ENCODE measurements around the gene CDK5RAP2. TPM values are rescaled to one million over a fixed set of nuclear protein-coding genes. Genes with fewer than 3 reads are reported as not detected.

CDK5RAP2 gene
- total RNA-seq, 1 experiment from 2014 or later: 56.4 TPM

GRCh38 chr9:120350596-120350995 lies 229.4 kb downstream of the CDK5RAP2 start:
- Histone ChIP-seq H2AK5ac (ENCODE audit: insufficient read length, low read length) (no peak overlapping the region), H4K5ac (ENCODE audit: insufficient read length, low read depth, low read length) (no peak overlapping the region), H4K8ac (replicated peaks; ENCODE audit: insufficient read length, low read depth, low read length) (no peak overlapping the region), H2BK15ac (ENCODE audit: low read depth, low read length) (no peak overlapping the region), H3K14ac (ENCODE audit: insufficient read depth, low read length) (no peak overlapping the region), H3K9me3 (ENCODE audit: control insufficient read depth, low read depth, low read length) (no peaks in the 10 kb centered on the region), H2BK5ac (ENCODE audit: insufficient read length, low read length) (no peak overlapping the region), H3K4ac (ENCODE audit: low read depth, low read length) (no peak overlapping the region), H3K79me1 (ENCODE audit: insufficient read depth, low read depth, low read length, poor library complexity, severe bottlenecking) (no peaks in the 10 kb centered on the region), H3K18ac (ENCODE audit: insufficient read length, low read depth, low read length) (no peak overlapping the region), H2BK120ac (ENCODE audit: low read depth, low read length, poor library complexity, severe bottlenecking) (no peak overlapping the region), H3K27ac (ENCODE audit: insufficient read length, low read depth, low read length) (no peak overlapping the region), H3K4me2 (ENCODE audit: insufficient read depth, insufficient read length, low read length) (no peak overlapping the region), H3K56ac (ENCODE audit: insufficient read length, low read depth, low read length) (no peak overlapping the region), H3K79me2 (ENCODE audit: insufficient read depth, low read length) (no peaks in the 10 kb centered on the region), H2BK20ac (ENCODE audit: low read depth, low read length, poor library complexity, severe bottlenecking) (no peak overlapping the region), H3K27me3 (ENCODE audit: insufficient read depth, low read length) (no peaks in the 10 kb centered on the region), H4K20me1 (ENCODE audit: control insufficient read depth, insufficient read depth, insufficient read length) (no peaks in the 10 kb centered on the region), H4K91ac (ENCODE audit: insufficient read length, low read depth, low read length) (no peak overlapping the region), H3K23ac (ENCODE audit: insufficient read length, low read depth, low read length) (no peak overlapping the region), H2BK12ac (ENCODE audit: insufficient read length, low read depth, low read length) (no peak overlapping the region), H3K4me1 (ENCODE audit: insufficient read depth, low read length) (no peaks in the 10 kb centered on the region), H3K9ac (ENCODE audit: extremely low read depth, insufficient read length, low read length) (no peak overlapping the region), H3T11ph (ENCODE audit: low read length) (no peak overlapping the region), H3K23me2 (ENCODE audit: insufficient read length, low read depth, low read length, poor library complexity, severe bottlenecking) (no peaks in the 10 kb centered on the region), H2AFZ (ENCODE audit: low read length) (no peak overlapping the region)
- Mint-ChIP-seq H3K9me3 (peaks cover 1 to 2% of the 10 kb centered on the region in 2 experiments; a peak in 2 of 5 replicates), H3K4me1 (peaks cover 10 to 14% of the 10 kb centered on the region in 2 experiments), H3K36me3 (ENCODE audit: insufficient read depth in 1 of 3, low read depth in 3 of 3) (no peaks in the 10 kb centered on the region), H3K27ac (no peak overlapping the region), H3K27me3 (ENCODE audit: low read depth) (peaks cover 3% of the 10 kb centered on the region), H3K4me3 (no peak overlapping the region)
- no peak for DNase-seq
- WGBS (ENCODE audit: extremely low coverage, insufficient read length, low lambda C conversion rate): no CpG with 5 or more reads among the region's 4 CpGs
- TF ChIP-seq, protein P1, sequence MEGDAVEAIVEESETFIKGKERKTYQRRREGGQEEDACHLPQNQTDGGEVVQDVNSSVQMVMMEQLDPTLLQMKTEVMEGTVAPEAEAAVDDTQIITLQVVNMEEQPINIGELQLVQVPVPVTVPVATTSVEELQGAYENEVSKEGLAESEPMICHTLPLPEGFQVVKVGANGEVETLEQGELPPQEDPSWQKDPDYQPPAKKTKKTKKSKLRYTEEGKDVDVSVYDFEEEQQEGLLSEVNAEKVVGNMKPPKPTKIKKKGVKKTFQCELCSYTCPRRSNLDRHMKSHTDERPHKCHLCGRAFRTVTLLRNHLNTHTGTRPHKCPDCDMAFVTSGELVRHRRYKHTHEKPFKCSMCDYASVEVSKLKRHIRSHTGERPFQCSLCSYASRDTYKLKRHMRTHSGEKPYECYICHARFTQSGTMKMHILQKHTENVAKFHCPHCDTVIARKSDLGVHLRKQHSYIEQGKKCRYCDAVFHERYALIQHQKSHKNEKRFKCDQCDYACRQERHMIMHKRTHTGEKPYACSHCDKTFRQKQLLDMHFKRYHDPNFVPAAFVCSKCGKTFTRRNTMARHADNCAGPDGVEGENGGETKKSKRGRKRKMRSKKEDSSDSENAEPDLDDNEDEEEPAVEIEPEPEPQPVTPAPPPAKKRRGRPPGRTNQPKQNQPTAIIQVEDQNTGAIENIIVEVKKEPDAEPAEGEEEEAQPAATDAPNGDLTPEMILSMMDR (conservative IDR thresholded peaks at IDR 0.05): no peak

Data from H9 (cell line).